HG03175 (cell line): ENCODE results near the gene SPDYE3.
A peak's percentile ranks its signal among the peaks of the same experiment; 100 is the strongest.
"Not testable (repeated sequence)": the region's sequence is repeated elsewhere in the genome, so short reads cannot be mapped to it uniquely, and the experiment has no call there.

Experiments
- ATAC-seq: cut with Tn5 transposase; IDR thresholded peaks from one replicate; pipeline ENCODE4 v1.9.1; 2021; ENCODE audit warnings: mild to moderate bottlenecking, moderate library complexity; ENCODE audit not compliant: unreplicated experiment

SPDYE3 gene

GRCh38 chr7:100287191-100287969 is 20.1 kb upstream of the SPDYE3 start:
- not testable (repeated sequence) for ATAC-seq

- not testable (repeated sequence) for ATAC-seq
Measured at GRCh38 chr7:100288258-100288657, 19.2 kb upstream of the SPDYE3 start.

- ATAC-seq, result not testable (repeated sequence)
Measured at GRCh38 chr7:100292162-100292561, 15.3 kb upstream of the SPDYE3 start.

- not testable (repeated sequence) for ATAC-seq
Measured at GRCh38 chr7:100295269-100295668, 12.2 kb upstream of the SPDYE3 start.

- not testable (repeated sequence) for ATAC-seq
Measured at GRCh38 chr7:100297852-100298631, 9.5 kb upstream of the SPDYE3 start.

- ATAC-seq, result not testable (repeated sequence)
Measured at GRCh38 chr7:100298632-100298895, 8.9 kb upstream of the SPDYE3 start.

- ATAC-seq, result not testable (repeated sequence)
Measured at GRCh38 chr7:100304526-100304925, 3.0 kb upstream of the SPDYE3 start.

- not testable (repeated sequence) for ATAC-seq
Measured at GRCh38 chr7:100318329-100318728, 10.8 kb downstream of the SPDYE3 start.

GRCh38 chr7:100321648-100322047 is 14.1 kb downstream of the SPDYE3 start:
- ATAC-seq, result not testable (repeated sequence)

GRCh38 chr7:100324194-100324593 is 16.7 kb downstream of the SPDYE3 start:
- not testable (repeated sequence) for ATAC-seq

GRCh38 chr7:100325671-100326070 is 18.2 kb downstream of the SPDYE3 start:
- not testable (repeated sequence) for ATAC-seq

- not testable (repeated sequence) for ATAC-seq
Measured at GRCh38 chr7:100326914-100327313, 19.4 kb downstream of the SPDYE3 start.

- ATAC-seq, result peak; percentile 97
Measured at GRCh38 chr7:100335566-100336466, 28.3 kb downstream of the SPDYE3 start.

GRCh38 chr7:100338083-100338696 is 30.7 kb downstream of the SPDYE3 start:
- not testable (repeated sequence) for ATAC-seq

GRCh38 chr7:100341286-100341685 is 33.8 kb downstream of the SPDYE3 start:
- not testable (repeated sequence) for ATAC-seq

GRCh38 chr7:100342765-100343164 is 35.3 kb downstream of the SPDYE3 start:
- ATAC-seq, result no peak

- ATAC-seq, result not testable (repeated sequence)
Measured at GRCh38 chr7:100344124-100344559, 36.6 kb downstream of the SPDYE3 start.

GRCh38 chr7:100344560-100345287 is 37.2 kb downstream of the SPDYE3 start:
- peak; percentile 85 for ATAC-seq

GRCh38 chr7:100345288-100345672 is 37.8 kb downstream of the SPDYE3 start:
- peak; percentile 33 for ATAC-seq

GRCh38 chr7:100346921-100347320 is 39.4 kb downstream of the SPDYE3 start:
- ATAC-seq, result no peak
